Natural killer cell (primary cell): ENCODE data around the gene ROBO1. TPM values are rescaled to one million over a fixed set of nuclear protein-coding genes. Genes with fewer than 3 reads are reported as not detected.

ENCODE experiments used
- ATAC-seq, 3 donors: fragments of 150-1000 bp in 2 of 3; fragments of 200-7000 bp in 1 of 3; cut with Tn5 transposase; 1 replicate in 1 of 3; 2 replicates in 2 of 3; pipeline ENCODE4 v1.10.0; 2021; ENCODE audit warnings: mild to moderate bottlenecking in 2 of 3, moderate library complexity in 2 of 3
- DNase-seq, 2 donors: peaks; one replicate each; pipeline versions ENCODE4 v3.0.0 to v3.0.0-alpha.2; 2013 to 2021; ENCODE audit warnings: mixed read lengths in 1 of 2
- H3K27ac ChIP-seq: one replicate; pipeline ENCODE4 v1.5.1; 2013; ENCODE audit warnings: mild to moderate bottlenecking, low read length
- H3K27me3 ChIP-seq: one replicate; pipeline ENCODE4 v1.6.1; 2013; ENCODE audit warnings: low read length; ENCODE audit not compliant: control insufficient read depth, insufficient read depth
- H3K36me3 ChIP-seq: one replicate; pipeline ENCODE4 v1.6.1; 2013; ENCODE audit warnings: low read length; ENCODE audit not compliant: control insufficient read depth, insufficient read depth
- H3K4me1 ChIP-seq: one replicate; pipeline ENCODE4 v1.6.1; 2013; ENCODE audit warnings: low read length; ENCODE audit not compliant: control insufficient read depth, insufficient read depth
- H3K4me3 ChIP-seq: one replicate; pipeline ENCODE4 v1.5.1; 2013; ENCODE audit warnings: low read length
- H3K9me3 ChIP-seq: one replicate; pipeline ENCODE4 v1.6.1; 2013; ENCODE audit warnings: low read length; ENCODE audit not compliant: control insufficient read depth, insufficient read depth
- H3K27ac Mint-ChIP-seq, 2 donors: one replicate each; pipeline ENCODE4 v1.8.0; 2022; ENCODE audit warnings: mild to moderate bottlenecking in 2 of 2, mixed read lengths in 2 of 2, moderate library complexity in 1 of 2
- H3K27me3 Mint-ChIP-seq, 2 donors: one replicate each; pipeline ENCODE4 v1.8.0; 2022; ENCODE audit warnings: low read depth in 2 of 2, mixed read lengths in 2 of 2
- H3K36me3 Mint-ChIP-seq: one replicate; pipeline ENCODE4 v1.8.0; 2022; ENCODE audit warnings: mixed read lengths
- H3K4me1 Mint-ChIP-seq, 2 donors: one replicate each; pipeline ENCODE4 v1.8.0; 2022; ENCODE audit warnings: mixed read lengths in 2 of 2
- H3K4me3 Mint-ChIP-seq: one replicate; pipeline ENCODE4 v1.8.0; 2022; ENCODE audit warnings: mild to moderate bottlenecking, moderate library complexity, mixed read lengths
- H3K9me3 Mint-ChIP-seq, 2 donors: one replicate each; pipeline ENCODE4 v1.8.0; 2022; ENCODE audit warnings: mixed read lengths in 2 of 2
- CTCF ChIP-seq: fragments of 200-600 bp; IDR thresholded peaks from one replicate; pipeline ENCODE4 v1.8.0; 2022; ENCODE audit warnings: antibody characterized with exemption
- WGBS: methylation state at CpG from one replicate; pipeline ENCODE4 v1.1.7; 2013; ENCODE audit warnings: missing lambda C conversion rate; ENCODE audit not compliant: insufficient coverage; 5-methylcytosine and 5-hydroxymethylcytosine counted together
- intact Hi-C: fragments of 100-400 bp; cut with micrococcal nuclease; formaldehyde crosslinking; loops from one replicate; pipeline ENCODE4 v1.14.2; 2022
- total RNA-seq, 4 donors: library from RNA; stranded (reverse); fragments of 120-200 nt in 1 of 4; gene quantifications; one replicate each; pipeline versions ENCODE4 v1.2.3 to v1.2.4, GENCODE V29; 2013 to 2022

Gene ROBO1
- total RNA-seq, 3 donors from 2014 or later (not counting 1 experiment from before 2014, with no cell fraction given): 0.07 TPM; not detected in 2

GRCh38 chr3:79263423-79263822 is 504.4 kb downstream of the ROBO1 start:
- H3K27me3 Mint-ChIP-seq: no peaks in the 10 kb centered on the region
- no peak for ATAC-seq
- H3K27ac ChIP-seq: no peak overlapping the region
- H3K4me1 ChIP-seq: no peaks in the 10 kb centered on the region
- TF ChIP-seq CTCF: no peak
- intact Hi-C loops: no loop called here
- H3K27me3 ChIP-seq: no peaks in the 10 kb centered on the region
- DNase-seq: no peak
- no peak overlapping the region for H3K27ac Mint-ChIP-seq
- H3K9me3 ChIP-seq: no peaks in the 10 kb centered on the region
- H3K36me3 ChIP-seq: no peaks in the 10 kb centered on the region
- no peak overlapping the region for H3K4me3 ChIP-seq
- peaks cover 7 to 10% of the 10 kb centered on the region in 2 donors for H3K9me3 Mint-ChIP-seq
- H3K4me3 Mint-ChIP-seq: no peak overlapping the region
- 63% methylated on average over 1 of the region's 1 CpG for WGBS
- H3K36me3 Mint-ChIP-seq: peaks cover 10% of the 10 kb centered on the region
- H3K4me1 Mint-ChIP-seq: no peaks in the 10 kb centered on the region

- TF ChIP-seq CTCF: no peak
- WGBS: 87% methylated on average over 1 of the region's 1 CpG
- H3K4me3 Mint-ChIP-seq: no peak overlapping the region
- H3K27me3 Mint-ChIP-seq: no peaks in the 10 kb centered on the region
- no peaks in the 10 kb centered on the region for H3K36me3 Mint-ChIP-seq
- intact Hi-C loops: no loop called here
- no peak overlapping the region for H3K27ac Mint-ChIP-seq
- no peaks in the 10 kb centered on the region for H3K4me1 Mint-ChIP-seq
- ATAC-seq: no peak
- Histone ChIP-seq H3K27me3 (no peaks in the 10 kb centered on the region), H3K27ac (no peak overlapping the region), H3K4me1 (no peaks in the 10 kb centered on the region), H3K36me3 (no peaks in the 10 kb centered on the region), H3K9me3 (no peaks in the 10 kb centered on the region), H3K4me3 (no peak overlapping the region)
- DNase-seq: no peak
- peaks cover 7 to 12% of the 10 kb centered on the region in 2 donors for H3K9me3 Mint-ChIP-seq
These were observed 509.3 kb downstream of the ROBO1 start for GRCh38 chr3:79258479-79258878.

GRCh38 chr3:79257791-79258190 is 510.0 kb downstream of the ROBO1 start:
- Histone ChIP-seq H3K27ac (no peak overlapping the region), H3K4me3 (no peak overlapping the region), H3K4me1 (no peaks in the 10 kb centered on the region), H3K9me3 (no peaks in the 10 kb centered on the region), H3K36me3 (no peaks in the 10 kb centered on the region), H3K27me3 (no peaks in the 10 kb centered on the region)
- no peak overlapping the region for H3K27ac Mint-ChIP-seq
- H3K4me3 Mint-ChIP-seq: no peak overlapping the region
- no peak for DNase-seq
- H3K4me1 Mint-ChIP-seq: no peaks in the 10 kb centered on the region
- H3K27me3 Mint-ChIP-seq: no peaks in the 10 kb centered on the region
- intact Hi-C loops: no loop called here
- no CpG with 5 or more reads among the region's 1 CpG for WGBS
- no peak for ATAC-seq
- H3K9me3 Mint-ChIP-seq: peaks cover 5 to 12% of the 10 kb centered on the region in 2 donors
- H3K36me3 Mint-ChIP-seq: no peaks in the 10 kb centered on the region
- no peak for TF ChIP-seq CTCF

- Mint-ChIP-seq H3K27ac (no peak overlapping the region), H3K36me3 (no peaks in the 10 kb centered on the region), H3K9me3 (peaks cover 5 to 19% of the 10 kb centered on the region in 2 donors), H3K4me3 (no peak overlapping the region), H3K4me1 (no peaks in the 10 kb centered on the region), H3K27me3 (no peaks in the 10 kb centered on the region)
- intact Hi-C loops: no loop called here
- Histone ChIP-seq H3K27me3 (no peaks in the 10 kb centered on the region), H3K4me3 (no peak overlapping the region), H3K36me3 (no peaks in the 10 kb centered on the region), H3K4me1 (no peaks in the 10 kb centered on the region), H3K9me3 (no peaks in the 10 kb centered on the region), H3K27ac (no peak overlapping the region)
- no peak for TF ChIP-seq CTCF
- DNase-seq (no peak), ATAC-seq (no peak)
- no CpG with 5 or more reads among the region's 2 CpGs for WGBS
These were observed 512.1 kb downstream of the ROBO1 start for GRCh38 chr3:79255702-79256101.
